HEK293T (cell line): ENCODE measurements around the gene ADK.
"Not testable (repeated sequence)": the region's sequence is repeated elsewhere in the genome, so short reads cannot be mapped to it uniquely, and the experiment has no call there.

Experiments used
- CTCF ChIA-PET: fragments of 350-600 bp; formaldehyde crosslinking; extraction: SDS; loops from one replicate; lab custom pipeline; 2021; ENCODE audit warnings: antibody characterized with exemption, inconsistent platforms; lab: Yijun Ruan, JAX
- POLR2A ChIA-PET: fragments of 350-600 bp; formaldehyde crosslinking; extraction: SDS; loops from one replicate; lab custom pipeline; 2020; ENCODE audit warnings: antibody characterized with exemption, inconsistent platforms; lab: Yijun Ruan, JAX
- DNase-seq: peaks from one replicate; pipeline ENCODE4 v3.0.0; 2012; ENCODE audit warnings: mixed read lengths; ENCODE audit errors: extremely low spot score
- ARNT ChIP-seq: fragments of 450-650 bp; IDR thresholded peaks from 2 replicates; pipeline ENCODE4 v1.6.1; 2017; ENCODE audit warnings: mild to moderate bottlenecking
- BHLHE40 ChIP-seq: fragments of 450-650 bp; IDR thresholded peaks from 2 replicates; pipeline ENCODE4 v1.6.1; 2016; ENCODE audit warnings: mild to moderate bottlenecking, moderate library complexity, borderline replicate concordance
- CTBP1 ChIP-seq: fragments of 450-650 bp; IDR thresholded peaks from 2 replicates; pipeline ENCODE4 v1.6.1; 2016; ENCODE audit warnings: borderline replicate concordance
- ELF4 ChIP-seq: fragments of 450-650 bp; IDR thresholded peaks from 2 replicates; pipeline ENCODE4 v1.6.1; 2017; ENCODE audit warnings: antibody characterized with exemption
- FOXK2 ChIP-seq: fragments of 450-650 bp; IDR thresholded peaks from 2 replicates; pipeline ENCODE4 v1.6.1; 2016; ENCODE audit warnings: mild to moderate bottlenecking
- FOXM1 ChIP-seq: fragments of 450-650 bp; IDR thresholded peaks from 2 replicates; pipeline ENCODE4 v1.6.1; 2017; ENCODE audit warnings: mild to moderate bottlenecking, borderline replicate concordance
- HDGF ChIP-seq: fragments of 450-650 bp; IDR thresholded peaks from 2 replicates; pipeline ENCODE4 v1.6.1; 2017; ENCODE audit warnings: antibody characterized with exemption, borderline replicate concordance
- L3MBTL2 ChIP-seq: fragments of 450-650 bp; conservative IDR thresholded peaks from 2 replicates; pipeline ENCODE4 v1.6.1; 2016; ENCODE audit warnings: mild to moderate bottlenecking
- LEF1 ChIP-seq: fragments of 450-650 bp; IDR thresholded peaks from 2 replicates; pipeline ENCODE4 v1.6.1; 2017; ENCODE audit warnings: mild to moderate bottlenecking, borderline replicate concordance
- NFRKB ChIP-seq: fragments of 450-650 bp; IDR thresholded peaks from 2 replicates; pipeline ENCODE4 v1.6.1; 2016; ENCODE audit warnings: mild to moderate bottlenecking, moderate library complexity
- SP1 ChIP-seq: fragments of 450-650 bp; IDR thresholded peaks from 2 replicates; pipeline ENCODE4 v1.6.1; 2017
- SUZ12 ChIP-seq: fragments of 450-650 bp; IDR thresholded peaks from 2 replicates; pipeline ENCODE4 v1.6.1; 2016; ENCODE audit warnings: mild to moderate bottlenecking
- TARDBP ChIP-seq: fragments of 450-650 bp; IDR thresholded peaks from 2 replicates; pipeline ENCODE4 v1.6.1; 2016
- ZNF384 ChIP-seq: fragments of 450-650 bp; IDR thresholded peaks from 2 replicates; pipeline ENCODE4 v1.6.1; 2016
- TF ChIP-seq, protein P1 (sequence below): fragments of 450-650 bp; IDR thresholded peaks from 2 replicates; pipeline ENCODE4 v1.6.1; 2016

The ADK gene

GRCh38 chr10:74179111-74179710, 28.2 kb downstream of the ADK start:
- ChIA-PET CTCF (no interaction called here), POLR2A (no interaction called here)
- DNase-seq: no peak
- TF ChIP-seq CTBP1: no peak
- TF ChIP-seq ELF4: no peak
- no peak for TF ChIP-seq FOXM1
- TF ChIP-seq SP1: no peak
- TF ChIP-seq NFRKB: no peak
- no peak for TF ChIP-seq L3MBTL2

DNA sequence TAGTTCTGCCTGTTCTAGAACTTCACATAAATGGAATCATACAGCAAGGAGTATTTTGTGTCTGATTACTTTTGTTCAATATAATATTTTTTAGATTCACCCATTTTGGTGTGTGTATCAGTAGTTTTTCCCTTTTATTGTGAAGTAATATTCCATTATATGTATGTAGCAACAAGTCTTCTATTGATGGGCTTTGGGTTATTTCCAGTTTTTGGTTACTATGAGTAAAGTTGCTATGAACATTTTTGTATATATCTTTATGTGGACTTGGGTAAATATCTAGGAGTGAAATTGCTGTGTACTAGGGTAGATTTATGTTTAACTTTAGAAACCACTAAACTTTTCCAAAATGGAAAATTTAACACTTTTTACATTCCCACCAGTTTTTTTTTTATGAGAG, 35.7 kb downstream of the ADK start:
- CTCF ChIA-PET: no interaction called here
- POLR2A ChIA-PET: no interaction called here
- no peak for DNase-seq
- no peak for TF ChIP-seq FOXK2
- TF ChIP-seq L3MBTL2: no peak
- no peak for TF ChIP-seq TARDBP
- TF ChIP-seq SUZ12: no peak
- no peak for TF ChIP-seq HDGF
- TF ChIP-seq BHLHE40: no peak
- no peak for TF ChIP-seq SP1
- TF ChIP-seq LEF1: no peak
- no peak for TF ChIP-seq ELF4
- TF ChIP-seq FOXM1: no peak
- no peak for TF ChIP-seq ZNF384
- no peak for TF ChIP-seq CTBP1
- TF ChIP-seq NFRKB: no peak

DNA sequence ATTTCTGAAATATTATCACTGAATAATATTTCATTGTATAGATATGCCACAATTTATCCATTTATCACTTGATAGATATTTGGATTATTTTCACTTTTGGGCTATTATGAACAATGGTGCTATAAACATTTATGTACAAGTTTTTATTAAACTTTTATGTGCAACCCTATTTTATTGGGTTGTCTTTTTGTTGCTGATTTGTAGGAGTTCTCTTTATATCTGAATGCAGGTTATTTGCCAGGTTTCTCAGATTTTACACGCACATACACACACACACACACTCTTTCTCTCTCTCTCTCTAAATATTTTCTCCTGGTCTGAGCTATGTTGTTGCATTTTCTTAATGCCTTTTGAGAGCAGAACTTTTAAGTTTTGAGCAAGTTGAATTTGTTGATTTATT, 36.2 kb downstream of the ADK start:
- POLR2A ChIA-PET: no interaction called here
- CTCF ChIA-PET: no interaction called here
- TF ChIP-seq SUZ12 (no peak), L3MBTL2 (no peak), ARNT (no peak), ELF4 (no peak), SP1 (no peak), BHLHE40 (no peak)
- DNase-seq: no peak

GRCh38 chr10:74188617-74189016, 37.6 kb downstream of the ADK start:
- CTCF ChIA-PET, DNase-seq: not testable (repeated sequence)
- POLR2A ChIA-PET: interaction anchor here (2.4 kb wide), 1 partner anchor 12 kb away, joined by 13 read pairs; no protein-coding TSS in a partner anchor

DNA sequence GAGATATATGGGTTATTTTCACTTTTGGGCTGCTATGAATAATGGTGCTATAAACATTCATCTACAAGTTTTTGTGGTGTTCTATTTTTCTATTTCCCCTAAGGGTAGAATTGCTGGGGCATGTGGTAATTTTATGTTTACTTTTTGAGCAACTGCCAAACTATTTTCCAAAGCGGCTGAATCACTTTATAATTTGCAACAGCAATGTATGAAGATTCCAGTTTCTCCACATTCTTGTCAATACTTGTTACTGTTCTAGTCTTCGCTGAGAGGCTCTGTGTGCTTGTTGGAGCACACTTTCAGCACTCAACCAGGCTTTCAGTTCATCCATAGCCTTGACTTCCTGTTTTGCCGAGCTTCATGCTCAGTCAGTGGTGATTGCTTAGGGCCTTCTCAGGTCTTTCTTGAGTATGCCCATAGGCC, 39.0 kb downstream of the ADK start:
- ChIA-PET CTCF (no interaction called here), POLR2A (interaction anchor here (1.0 to 2.4 kb wide), 2 partner anchors 13 to 446 kb away, joined by 3 to 13 read pairs; partner anchors contain the start of gene SEC24C)
- TF ChIP-seq ZNF384: no peak
- TF ChIP-seq ARNT: no peak
- no peak for TF ChIP-seq SUZ12
- TF ChIP-seq LEF1: no peak
- TF ChIP-seq FOXM1: no peak
- no peak for TF ChIP-seq CTBP1
- TF ChIP-seq L3MBTL2: no peak
- TF ChIP-seq, protein P1, sequence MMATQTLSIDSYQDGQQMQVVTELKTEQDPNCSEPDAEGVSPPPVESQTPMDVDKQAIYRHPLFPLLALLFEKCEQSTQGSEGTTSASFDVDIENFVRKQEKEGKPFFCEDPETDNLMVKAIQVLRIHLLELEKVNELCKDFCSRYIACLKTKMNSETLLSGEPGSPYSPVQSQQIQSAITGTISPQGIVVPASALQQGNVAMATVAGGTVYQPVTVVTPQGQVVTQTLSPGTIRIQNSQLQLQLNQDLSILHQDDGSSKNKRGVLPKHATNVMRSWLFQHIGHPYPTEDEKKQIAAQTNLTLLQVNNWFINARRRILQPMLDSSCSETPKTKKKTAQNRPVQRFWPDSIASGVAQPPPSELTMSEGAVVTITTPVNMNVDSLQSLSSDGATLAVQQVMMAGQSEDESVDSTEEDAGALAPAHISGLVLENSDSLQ: no peak
- TF ChIP-seq NFRKB: no peak
- no peak for TF ChIP-seq HDGF
- no peak for TF ChIP-seq SP1
- no peak for DNase-seq

DNA sequence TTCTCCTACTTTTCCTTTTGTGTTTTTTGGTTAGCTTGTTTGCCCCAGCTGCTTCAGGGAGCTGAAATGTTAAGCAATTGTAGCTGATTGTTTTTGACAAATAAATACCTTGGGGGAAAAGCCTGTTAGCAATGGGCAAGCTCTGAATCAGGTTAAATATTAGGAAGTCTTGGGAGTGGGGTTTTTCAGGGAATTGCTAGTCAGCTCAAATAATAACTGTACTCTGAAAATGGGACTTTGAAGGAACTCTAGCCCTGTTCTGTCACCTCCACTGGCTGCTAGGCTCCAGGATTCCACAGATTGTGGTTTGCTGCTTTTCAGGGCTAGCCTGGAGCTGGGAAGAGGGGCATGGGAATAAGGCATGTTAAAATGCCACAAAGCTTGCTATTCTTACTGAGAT, 39.5 kb downstream of the ADK start:
- POLR2A ChIA-PET: interaction anchor here (1.0 to 2.4 kb wide), 2 partner anchors 14 to 447 kb away, joined by 3 to 13 read pairs; partner anchors contain the start of gene SEC24C
- CTCF ChIA-PET: no interaction called here

GRCh38 chr10:74194545-74194944, 43.5 kb downstream of the ADK start:
- TF ChIP-seq LEF1 (no peak), HDGF (no peak), ZNF384 (no peak), ARNT (no peak), ELF4 (no peak)
- TF ChIP-seq, protein P1: no peak
- CTCF ChIA-PET: no interaction called here
- POLR2A ChIA-PET: no interaction called here
- no peak for DNase-seq

More for the DNA sequence above, 39.5 kb downstream of the ADK start:
- no peak for DNase-seq
- no peak for TF ChIP-seq NFRKB

- TF ChIP-seq LEF1: no peak
- TF ChIP-seq, protein P1: no peak
- TF ChIP-seq BHLHE40: no peak
- ChIA-PET POLR2A (no interaction called here), CTCF (no interaction called here)
- no peak for DNase-seq
These were observed 44.0 kb downstream of the ADK start for GRCh38 chr10:74194999-74195398.
